Muscle layer of colon (tissue), 2 donors: ENCODE data around the gene GPR173.
A peak's percentile ranks its signal among the peaks of the same experiment; 100 is the strongest.

Experiments used
- H3K27ac ChIP-seq: one replicate; pipeline ENCODE4 v1.7.0; 2013; ENCODE audit warnings: low read depth, mild to moderate bottlenecking, low read length, moderate library complexity
- H3K27me3 ChIP-seq, 2 donors: one replicate each; pipeline ENCODE4 v1.7.0; 2013; ENCODE audit warnings: low read length in 2 of 2, mild to moderate bottlenecking in 2 of 2; ENCODE audit not compliant: insufficient read depth in 2 of 2, control insufficient read depth in 1 of 2
- H3K36me3 ChIP-seq: one replicate; pipeline ENCODE4 v1.7.0; 2013; ENCODE audit warnings: mild to moderate bottlenecking, low read length; ENCODE audit not compliant: insufficient read depth
- H3K4me1 ChIP-seq: one replicate; pipeline ENCODE4 v1.7.0; 2013; ENCODE audit warnings: mild to moderate bottlenecking, low read length; ENCODE audit not compliant: insufficient read depth
- H3K4me3 ChIP-seq, 2 donors: one replicate each; pipeline ENCODE4 v1.7.0; 2013; ENCODE audit warnings: low read length in 2 of 2, low read depth in 1 of 2, mild to moderate bottlenecking in 1 of 2, moderate library complexity in 1 of 2
- H3K9ac ChIP-seq: one replicate; pipeline ENCODE4 v1.7.0; 2013; ENCODE audit warnings: low read length
- H3K9me3 ChIP-seq: one replicate; pipeline ENCODE4 v1.7.0; 2013; ENCODE audit warnings: mild to moderate bottlenecking, low read length
- donor health status: abdominal sarcoma.
- donor health status: Adenocarcinoma of cecum.

GPR173 gene

GRCh38 chrX:53048169-53049126, at the start of gene GPR173:
GPR173 (plus strand) TSS chrX:53048789; CDS start chrX:53076622, 27,833 bp downstream.
- peaks cover 4% of the 10 kb centered on the region for H3K4me1 ChIP-seq
- H3K9me3 ChIP-seq, result no peaks in the 10 kb centered on the region
- no peak within 1 kb of the TSS for H3K9ac ChIP-seq
- peaks cover 0 to 10% of the 10 kb centered on the region in 2 donors for H3K27me3 ChIP-seq
- no peak within 1 kb of the TSS for H3K27ac ChIP-seq
- no peaks in the 10 kb centered on the region for H3K36me3 ChIP-seq
- H3K4me3 ChIP-seq, result peak within 1 kb of the TSS; percentile 30 to 39

GRCh38 chrX:53000447-53001135, 48.0 kb upstream of the GPR173 start:
- Histone ChIP-seq H3K36me3 (no peaks in the 10 kb centered on the region), H3K9ac (no peak overlapping the region), H3K27ac (no peak overlapping the region), H3K27me3 (peaks cover 5 to 19% of the 10 kb centered on the region in 2 donors), H3K9me3 (no peaks in the 10 kb centered on the region), H3K4me3 (no peak overlapping the region), H3K4me1 (peaks cover 4% of the 10 kb centered on the region)

GRCh38 chrX:53001958-53002357, 46.6 kb upstream of the GPR173 start:
- H3K27ac ChIP-seq, result no peak overlapping the region
- no peaks in the 10 kb centered on the region for H3K4me1 ChIP-seq
- no peaks in the 10 kb centered on the region for H3K36me3 ChIP-seq
- no peak overlapping the region for H3K4me3 ChIP-seq
- H3K27me3 ChIP-seq, result peaks cover 5 to 28% of the 10 kb centered on the region in 2 donors
- H3K9ac ChIP-seq, result no peak overlapping the region
- H3K9me3 ChIP-seq, result no peaks in the 10 kb centered on the region

GRCh38 chrX:53003111-53003510, 45.5 kb upstream of the GPR173 start:
- Histone ChIP-seq H3K4me1 (no peaks in the 10 kb centered on the region), H3K27ac (no peak overlapping the region), H3K36me3 (no peaks in the 10 kb centered on the region), H3K9ac (no peak overlapping the region), H3K9me3 (no peaks in the 10 kb centered on the region), H3K27me3 (peaks cover 5 to 33% of the 10 kb centered on the region in 2 donors), H3K4me3 (no peak overlapping the region)

- Histone ChIP-seq H3K9me3 (no peaks in the 10 kb centered on the region), H3K4me3 (no peak overlapping the region), H3K27me3 (peaks cover 5 to 33% of the 10 kb centered on the region in 2 donors), H3K36me3 (no peaks in the 10 kb centered on the region), H3K27ac (no peak overlapping the region), H3K4me1 (no peaks in the 10 kb centered on the region), H3K9ac (no peak overlapping the region)
Measured at GRCh38 chrX:53004038-53004437, 44.6 kb upstream of the GPR173 start.

GRCh38 chrX:53004811-53005210, 43.8 kb upstream of the GPR173 start:
- H3K4me3 ChIP-seq, result no peak overlapping the region
- peaks cover 5 to 33% of the 10 kb centered on the region in 2 donors for H3K27me3 ChIP-seq
- H3K9ac ChIP-seq, result no peak overlapping the region
- no peaks in the 10 kb centered on the region for H3K4me1 ChIP-seq
- H3K36me3 ChIP-seq, result no peaks in the 10 kb centered on the region
- no peaks in the 10 kb centered on the region for H3K9me3 ChIP-seq
- no peak overlapping the region for H3K27ac ChIP-seq

- Histone ChIP-seq H3K9ac (no peak overlapping the region), H3K4me1 (no peaks in the 10 kb centered on the region), H3K27ac (no peak overlapping the region), H3K27me3 (peaks cover 5 to 28% of the 10 kb centered on the region in 2 donors), H3K9me3 (no peaks in the 10 kb centered on the region), H3K4me3 (no peak overlapping the region), H3K36me3 (no peaks in the 10 kb centered on the region)
Measured at GRCh38 chrX:53005327-53005726, 43.3 kb upstream of the GPR173 start.

GRCh38 chrX:53009032-53009431, 39.6 kb upstream of the GPR173 start:
- Histone ChIP-seq H3K36me3 (no peaks in the 10 kb centered on the region), H3K9ac (no peak overlapping the region), H3K9me3 (peaks cover 6% of the 10 kb centered on the region), H3K27ac (no peak overlapping the region), H3K4me1 (no peaks in the 10 kb centered on the region), H3K27me3 (peaks cover under 1 to 19% of the 10 kb centered on the region in 2 donors), H3K4me3 (no peak overlapping the region)

GRCh38 chrX:53013291-53013690, 35.3 kb upstream of the GPR173 start:
- no peaks in the 10 kb centered on the region for H3K36me3 ChIP-seq
- no peak overlapping the region for H3K9ac ChIP-seq
- H3K27me3 ChIP-seq, result peaks cover 0 to 6% of the 10 kb centered on the region in 2 donors
- H3K27ac ChIP-seq, result no peak overlapping the region
- no peaks in the 10 kb centered on the region for H3K4me1 ChIP-seq
- H3K4me3 ChIP-seq, result no peak overlapping the region
- H3K9me3 ChIP-seq, result peaks cover 6% of the 10 kb centered on the region

- H3K4me3 ChIP-seq, result no peak overlapping the region
Measured at GRCh38 chrX:53018627-53019026, 30.0 kb upstream of the GPR173 start.

GRCh38 chrX:53022381-53022780, 26.2 kb upstream of the GPR173 start:
- no peaks in the 10 kb centered on the region for H3K36me3 ChIP-seq
- no peaks in the 10 kb centered on the region for H3K9me3 ChIP-seq
- H3K4me3 ChIP-seq, result no peak overlapping the region
- H3K9ac ChIP-seq, result no peak overlapping the region
- peaks cover 0 to 7% of the 10 kb centered on the region in 2 donors for H3K27me3 ChIP-seq
- H3K4me1 ChIP-seq, result no peaks in the 10 kb centered on the region
- no peak overlapping the region for H3K27ac ChIP-seq

More at GRCh38 chrX:53018627-53019026, 30.0 kb upstream of the GPR173 start:
- no peak overlapping the region for H3K9ac ChIP-seq
- no peaks in the 10 kb centered on the region for H3K9me3 ChIP-seq
- H3K27ac ChIP-seq, result no peak overlapping the region
- no peaks in the 10 kb centered on the region for H3K36me3 ChIP-seq
- no peaks in the 10 kb centered on the region for H3K4me1 ChIP-seq
- H3K27me3 ChIP-seq, result peaks cover 0 to 7% of the 10 kb centered on the region in 2 donors
